Neural progenitor cell (in vitro differentiated cells): ENCODE data around the gene NEAT1. TPM values are rescaled to one million over a fixed set of nuclear protein-coding genes. Genes with fewer than 3 reads are reported as not detected.

ENCODE experiments used
- DNase-seq: peaks from one replicate; pipeline ENCODE4 v3.0.0-alpha.2; 2016; ENCODE audit warnings: low spot score
- H2AFZ ChIP-seq: fragments of 200-600 bp; sonication (generic); replicated peaks from 2 replicates; pipeline ENCODE4 v1.6.1; 2016; ENCODE audit warnings: antibody characterized with exemption
- H3F3A ChIP-seq: fragments of 200-600 bp; sonication (generic); 2 replicates; pipeline ENCODE4 v1.6.1; 2016; ENCODE audit warnings: antibody characterized with exemption, low read depth
- H3K27ac ChIP-seq: fragments of 200-600 bp; sonication (generic); 2 replicates; pipeline ENCODE4 v1.5.1; 2016; ENCODE audit warnings: mild to moderate bottlenecking
- H3K27me3 ChIP-seq: fragments of 200-600 bp; sonication (generic); 2 replicates; pipeline ENCODE4 v1.6.1; 2016; ENCODE audit warnings: mild to moderate bottlenecking, moderate library complexity
- H3K36me3 ChIP-seq: fragments of 200-600 bp; sonication (generic); 2 replicates; pipeline ENCODE4 v1.5.1; 2016
- H3K4me1 ChIP-seq: fragments of 200-600 bp; sonication (generic); 2 replicates; pipeline ENCODE4 v1.6.1; 2016; ENCODE audit warnings: mixed run types
- H3K4me2 ChIP-seq: fragments of 200-600 bp; sonication (generic); 2 replicates; pipeline ENCODE4 v1.6.1; 2016
- H3K4me3 ChIP-seq: fragments of 200-600 bp; sonication (generic); 2 replicates; pipeline ENCODE4 v1.5.1; 2016
- H3K79me2 ChIP-seq: fragments of 200-600 bp; sonication (generic); 2 replicates; pipeline ENCODE4 v1.6.1; 2016; ENCODE audit warnings: low read depth
- H3K9ac ChIP-seq: fragments of 200-600 bp; sonication (generic); 2 replicates; pipeline ENCODE4 v1.6.1; 2016
- H3K9me3 ChIP-seq: fragments of 200-600 bp; sonication (generic); 2 replicates; pipeline ENCODE4 v1.5.1; 2016; ENCODE audit warnings: low read depth
- H4K20me1 ChIP-seq: fragments of 200-600 bp; sonication (generic); 2 replicates; pipeline ENCODE4 v1.6.1; 2016; ENCODE audit warnings: low read depth
- H3K27ac Mint-ChIP-seq: 3 replicates; pipeline ENCODE4 v1.8.0; 2021; ENCODE audit warnings: mixed read lengths
- H3K27me3 Mint-ChIP-seq: 2 replicates; pipeline ENCODE4 v1.8.0; 2022; ENCODE audit warnings: low read depth, mild to moderate bottlenecking, inconsistent platforms, moderate library complexity, mixed read lengths; ENCODE audit not compliant: insufficient read depth
- H3K36me3 Mint-ChIP-seq: 3 replicates; pipeline ENCODE4 v1.8.0; 2021; ENCODE audit warnings: mixed read lengths
- H3K4me1 Mint-ChIP-seq: 3 replicates; pipeline ENCODE4 v1.8.0; 2021; ENCODE audit warnings: mixed read lengths
- H3K4me3 Mint-ChIP-seq: 3 replicates; pipeline ENCODE4 v1.8.0; 2021; ENCODE audit warnings: mild to moderate bottlenecking, moderate library complexity, mixed read lengths
- H3K9me3 Mint-ChIP-seq: 3 replicates; pipeline ENCODE4 v1.8.0; 2020; ENCODE audit warnings: mixed read lengths
- CTCF ChIP-seq: fragments of 200-600 bp; sonication (generic); IDR thresholded peaks from 2 replicates; pipeline ENCODE4 v1.5.1; 2017; ENCODE audit warnings: antibody characterized with exemption, mild to moderate bottlenecking
- EZH2 ChIP-seq: fragments of 200-600 bp; sonication (generic); IDR thresholded peaks from 2 replicates; pipeline ENCODE4 v1.6.1; 2017; ENCODE audit warnings: antibody characterized with exemption, mild to moderate bottlenecking, moderate library complexity
- EZH2phosphoT487 ChIP-seq: fragments of 200-600 bp; sonication (generic); IDR thresholded peaks from 2 replicates; pipeline ENCODE4 v1.6.1; 2017; ENCODE audit warnings: antibody characterized with exemption
- total RNA-seq: library from RNA; depleted of rRNA; stranded (reverse); fragments of >200 nt; gene quantifications from 2 replicates; pipeline ENCODE4 v1.2.3, GENCODE V29; 2015; ENCODE audit warnings: low replicate concordance

NEAT1 gene
- total RNA-seq, 1 donor from 2014 or later: 4.0 TPM

- Histone ChIP-seq H3K4me1 (peaks cover 47% of the 10 kb centered on the region), H3K9ac (no peak overlapping the region), H3K27ac (peak overlapping the region; percentile 88), H2AFZ (no peak overlapping the region), H3K27me3 (no peaks in the 10 kb centered on the region), H3K9me3 (no peaks in the 10 kb centered on the region), H3K4me3 (no peak overlapping the region), H3K4me2 (peak overlapping the region; percentile 66), H3F3A (peaks cover 42% of the 10 kb centered on the region), H3K36me3 (no peaks in the 10 kb centered on the region), H3K79me2 (peaks cover 69% of the 10 kb centered on the region), H4K20me1 (no peaks in the 10 kb centered on the region)
- Mint-ChIP-seq H3K36me3 (no peaks in the 10 kb centered on the region), H3K4me3 (peak overlapping the region; percentile 80), H3K9me3 (no peaks in the 10 kb centered on the region), H3K27me3 (peaks cover 15% of the 10 kb centered on the region), H3K27ac (peak overlapping the region; percentile 99), H3K4me1 (peaks cover 76% of the 10 kb centered on the region)
- TF ChIP-seq CTCF (no peak), EZH2phosphoT487 (no peak), EZH2 (no peak)
- DNase-seq: no peak
Observed at GRCh38 chr11:65418431-65418680, 4.2 kb upstream of the NEAT1 start.

GRCh38 chr11:65418681-65419459, 3.7 kb upstream of the NEAT1 start:
- Histone ChIP-seq H4K20me1 (no peaks in the 10 kb centered on the region), H3K9ac (peak overlapping the region; percentile 27), H3K79me2 (peaks cover 74% of the 10 kb centered on the region), H3F3A (peaks cover 42% of the 10 kb centered on the region), H3K27me3 (no peaks in the 10 kb centered on the region), H3K36me3 (no peaks in the 10 kb centered on the region), H2AFZ (peak overlapping the region; percentile 44), H3K4me1 (peaks cover 47% of the 10 kb centered on the region), H3K27ac (peak overlapping the region; percentile 88), H3K9me3 (no peaks in the 10 kb centered on the region), H3K4me3 (no peak overlapping the region), H3K4me2 (peak overlapping the region; percentile 66)
- peak overlapping the region; percentile 80 for H3K4me3 Mint-ChIP-seq
- no peak for TF ChIP-seq CTCF
- TF ChIP-seq EZH2: no peak
- no peak for TF ChIP-seq EZH2phosphoT487
- peak; percentile 84 for DNase-seq
- H3K9me3 Mint-ChIP-seq: no peaks in the 10 kb centered on the region
- no peaks in the 10 kb centered on the region for H3K36me3 Mint-ChIP-seq
- peaks cover 17% of the 10 kb centered on the region for H3K27me3 Mint-ChIP-seq
- peaks cover 80% of the 10 kb centered on the region for H3K4me1 Mint-ChIP-seq
- H3K27ac Mint-ChIP-seq: peak overlapping the region; percentile 99

- Histone ChIP-seq H3K79me2 (peaks cover 80% of the 10 kb centered on the region), H3K4me3 (no peak overlapping the region), H3K36me3 (no peaks in the 10 kb centered on the region), H4K20me1 (no peaks in the 10 kb centered on the region), H3K9ac (peak overlapping the region; percentile 27), H3K27me3 (no peaks in the 10 kb centered on the region), H3K27ac (peak overlapping the region; percentile 88), H3K4me2 (peak overlapping the region; percentile 66), H3K9me3 (no peaks in the 10 kb centered on the region), H3K4me1 (peaks cover 51% of the 10 kb centered on the region), H2AFZ (no peak overlapping the region), H3F3A (peaks cover 42% of the 10 kb centered on the region)
- H3K27ac Mint-ChIP-seq: peak overlapping the region; percentile 99
- TF ChIP-seq EZH2: no peak
- no peak for TF ChIP-seq CTCF
- no peak for TF ChIP-seq EZH2phosphoT487
- H3K9me3 Mint-ChIP-seq: no peaks in the 10 kb centered on the region
- peaks cover 85% of the 10 kb centered on the region for H3K4me1 Mint-ChIP-seq
- H3K4me3 Mint-ChIP-seq: peak overlapping the region; percentile 80
- H3K27me3 Mint-ChIP-seq: peaks cover 19% of the 10 kb centered on the region
- H3K36me3 Mint-ChIP-seq: peaks cover 2% of the 10 kb centered on the region
- DNase-seq: no peak
Observed at GRCh38 chr11:65419460-65419771, 3.2 kb upstream of the NEAT1 start.
